Neural cell (in vitro differentiated cells): ENCODE measurements around the gene FLVCR1. TPM values are rescaled to one million over a fixed set of nuclear protein-coding genes. Genes with fewer than 3 reads are reported as not detected.
A peak's percentile ranks its signal among the peaks of the same experiment; 100 is the strongest.

Source experiments
- H2AFZ ChIP-seq: fragments of 200-600, 300-800 bp; sonication (generic), shearing (Covaris generic); 2 replicates; pipeline ENCODE4 v1.6.0; 2014; ENCODE audit warnings: low read depth, mild to moderate bottlenecking, antibody characterized with exemption, low read length, moderate library complexity
- H3F3A ChIP-seq: fragments of 200-600 bp; shearing (Covaris generic); 2 replicates; pipeline ENCODE4 v1.6.1; 2016; ENCODE audit warnings: mild to moderate bottlenecking, moderate library complexity, mixed read lengths, antibody characterized with exemption, low read length; ENCODE audit not compliant: insufficient read depth, poor library complexity, severe bottlenecking
- H3K27ac ChIP-seq: fragments of 200-600, 300-800 bp; sonication (generic), shearing (Covaris generic); 2 replicates; pipeline ENCODE4 v1.5.1; 2014; ENCODE audit warnings: mild to moderate bottlenecking, low read length, moderate library complexity
- H3K27me3 ChIP-seq: fragments of 300-800, 200-600 bp; sonication (generic), shearing (Covaris generic); 2 replicates; pipeline ENCODE4 v1.6.0; 2014; ENCODE audit warnings: mild to moderate bottlenecking, low read depth, low read length, moderate library complexity; ENCODE audit not compliant: insufficient read depth
- H3K36me3 ChIP-seq: fragments of 300-800, 200-600 bp; sonication (generic), shearing (Covaris generic); 2 replicates; pipeline ENCODE4 v1.5.1; 2014; ENCODE audit warnings: mild to moderate bottlenecking, antibody characterized with exemption, low read length, moderate library complexity; ENCODE audit not compliant: insufficient read depth
- H3K4me2 ChIP-seq: fragments of 300-800, 200-600 bp; sonication (generic), shearing (Covaris generic); 2 replicates; pipeline ENCODE4 v1.6.0; 2014; ENCODE audit warnings: mild to moderate bottlenecking, low read length
- H3K4me3 ChIP-seq: fragments of 300-800, 200-600 bp; sonication (generic), shearing (Covaris generic); 2 replicates; pipeline ENCODE4 v1.5.1; 2014; ENCODE audit warnings: mild to moderate bottlenecking, low read length, moderate library complexity
- H3K79me2 ChIP-seq: fragments of 200-600 bp; shearing (Covaris generic); replicated peaks from 2 replicates; pipeline ENCODE4 v1.6.0; 2014; ENCODE audit warnings: mild to moderate bottlenecking, low read length, moderate library complexity; ENCODE audit not compliant: insufficient read depth
- H3K9ac ChIP-seq: fragments of 300-800, 200-600 bp; sonication (generic), shearing (Covaris generic); 2 replicates; pipeline ENCODE4 v1.6.1; 2016; ENCODE audit warnings: mild to moderate bottlenecking, low read length, mixed read lengths
- H3K9me2 ChIP-seq: fragments of 200-600 bp; shearing (Covaris generic); 2 replicates; pipeline ENCODE4 v1.6.1; 2016; ENCODE audit warnings: mild to moderate bottlenecking, low read length, mixed read lengths; ENCODE audit not compliant: insufficient read depth
- H3K9me3 ChIP-seq: fragments of 200-600, 300-800 bp; sonication (generic), shearing (Covaris generic); 2 replicates; pipeline ENCODE4 v1.6.1; 2016; ENCODE audit warnings: mild to moderate bottlenecking, mixed run types, low read length, moderate library complexity, mixed read lengths
- H4K20me1 ChIP-seq: fragments of 200-600 bp; shearing (Covaris generic); 2 replicates; pipeline ENCODE4 v1.6.1; 2016; ENCODE audit warnings: mild to moderate bottlenecking, mixed run types; ENCODE audit not compliant: insufficient read depth
- EP300 ChIP-seq: fragments of 450-650 bp; conservative IDR thresholded peaks from 2 replicates; pipeline ENCODE4 v1.6.1; 2014; ENCODE audit warnings: antibody characterized with exemption, mild to moderate bottlenecking, moderate library complexity; ENCODE audit not compliant: poor library complexity, severe bottlenecking
- EZH2 ChIP-seq: fragments of 200-600, 300-800 bp; shearing (Covaris generic), sonication (generic); IDR thresholded peaks from 2 replicates; pipeline ENCODE4 v1.6.1; 2014; ENCODE audit warnings: antibody characterized with exemption, low read length, borderline replicate concordance, mild to moderate bottlenecking; ENCODE audit not compliant: insufficient read depth, poor library complexity, severe bottlenecking
- MXI1 ChIP-seq: fragments of 450-650 bp; conservative IDR thresholded peaks from 2 replicates; pipeline ENCODE4 v1.6.1; 2014; ENCODE audit warnings: antibody characterized with exemption, mild to moderate bottlenecking; ENCODE audit not compliant: poor library complexity, severe bottlenecking
- POLR2AphosphoS5 ChIP-seq: IDR thresholded peaks from 2 replicates; pipeline ENCODE4 v1.6.1; 2012
- RAD21 ChIP-seq: fragments of 450-650 bp; conservative IDR thresholded peaks from 2 replicates; pipeline ENCODE4 v1.6.1; 2014; ENCODE audit warnings: antibody characterized with exemption, mild to moderate bottlenecking, moderate library complexity
- SMC3 ChIP-seq: fragments of 450-650 bp; conservative IDR thresholded peaks from 2 replicates; pipeline ENCODE4 v1.6.1; 2014; ENCODE audit warnings: antibody characterized with exemption, mild to moderate bottlenecking, moderate library complexity; ENCODE audit not compliant: poor library complexity
- TAF1 ChIP-seq: IDR thresholded peaks from 2 replicates; pipeline ENCODE4 v1.6.1; 2012; ENCODE audit warnings: low read depth
- polyA plus RNA-seq: library from polyadenylated mRNA; depleted of rRNA; stranded (reverse); fragments of >200 nt; gene quantifications from 2 replicates; pipeline ENCODE4 v1.2.3, GENCODE V29; 2014
- TF ChIP-seq, protein P1 (sequence below): IDR thresholded peaks from 2 replicates; pipeline ENCODE4 v1.6.1; 2012; ENCODE audit warnings: borderline replicate concordance
- TF ChIP-seq, protein P2 (sequence below): fragments of 450-650 bp; IDR thresholded peaks from 2 replicates; pipeline ENCODE4 v1.5.1; 2014; ENCODE audit warnings: antibody characterized with exemption, mild to moderate bottlenecking, moderate library complexity; ENCODE audit not compliant: poor library complexity, severe bottlenecking

The FLVCR1 gene
- polyA plus RNA-seq, 1 donor from 2014 or later: 37.8 TPM

DNA sequence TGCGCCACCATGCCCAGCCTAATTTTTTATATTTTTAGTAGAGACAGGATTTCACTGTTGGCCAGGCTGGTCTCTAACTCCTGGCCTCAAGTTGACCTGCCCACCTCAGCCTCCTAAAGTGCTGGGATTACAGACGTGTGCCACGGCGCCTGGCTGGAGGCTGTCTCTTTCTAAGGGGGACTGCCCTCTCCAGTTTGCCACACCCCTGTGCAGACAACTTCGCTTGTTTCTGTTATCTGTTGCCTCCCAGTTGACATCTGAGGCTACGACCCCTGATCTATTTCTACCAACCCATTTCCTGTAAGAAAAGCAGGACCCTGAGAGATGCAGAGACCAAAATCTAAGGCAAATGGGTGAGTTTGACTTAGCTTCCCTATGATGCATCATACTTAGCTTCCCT lies 68.3 kb downstream of the FLVCR1 start:
- H3K36me3 ChIP-seq: no peaks in the 10 kb centered on the region

DNA sequence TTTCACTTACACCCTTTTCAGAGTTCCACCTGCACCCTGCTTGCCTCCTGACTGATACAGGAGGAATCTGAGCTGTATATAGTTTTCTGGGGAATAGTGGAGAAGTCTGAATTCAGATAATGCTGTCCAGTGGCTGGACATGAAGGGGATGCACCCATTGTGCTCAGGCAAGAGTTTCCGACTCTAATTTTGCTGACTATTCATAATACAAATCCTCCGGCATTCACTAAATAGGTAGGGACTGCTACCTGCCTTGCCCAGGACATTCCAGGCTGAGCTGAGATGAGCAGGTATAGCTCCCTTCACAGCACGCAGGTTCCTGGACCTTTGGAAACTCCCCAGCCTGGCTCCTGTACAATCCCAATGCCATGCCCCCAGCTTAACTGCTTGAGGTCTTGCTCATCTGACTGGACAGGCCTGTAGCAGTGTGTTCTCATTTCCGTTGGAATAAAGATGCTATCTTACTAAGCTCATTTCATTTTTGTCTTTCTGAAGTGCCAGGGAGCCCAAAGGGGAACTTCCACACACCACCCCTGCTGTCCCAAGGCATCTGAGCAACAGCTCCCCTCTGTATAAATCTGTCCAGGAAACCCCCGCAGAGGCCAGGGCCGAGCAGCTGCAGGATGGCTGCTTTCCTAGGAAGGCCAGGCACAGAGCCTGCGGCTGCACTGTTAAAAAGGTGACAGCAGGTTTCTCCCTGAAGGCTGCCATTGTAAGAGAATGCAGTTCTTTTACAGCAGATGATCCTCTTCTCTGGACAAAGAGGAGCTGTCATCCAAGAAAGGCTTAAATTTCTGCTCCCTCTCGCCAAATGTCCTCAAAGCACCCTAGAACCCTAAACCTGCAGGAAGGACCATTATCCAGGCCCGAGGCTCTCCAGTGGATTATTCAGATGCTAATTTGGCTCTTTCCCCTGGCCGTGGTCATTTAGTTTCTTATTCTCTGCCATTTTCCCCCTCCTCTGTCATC lies 70.5 kb downstream of the FLVCR1 start:
- Histone ChIP-seq H3K4me2 (no peak overlapping the region), H3K9ac (peak overlapping the region; percentile 10), H3K27ac (no peak overlapping the region), H2AFZ (no peak overlapping the region), H4K20me1 (no peaks in the 10 kb centered on the region), H3K4me3 (no peak overlapping the region), H3K27me3 (no peaks in the 10 kb centered on the region), H3K79me2 (no peaks in the 10 kb centered on the region), H3K9me3 (no peaks in the 10 kb centered on the region), H3K9me2 (no peaks in the 10 kb centered on the region), H3K36me3 (no peaks in the 10 kb centered on the region), H3F3A (no peaks in the 10 kb centered on the region)
- TF ChIP-seq EP300: no peak
- no peak for TF ChIP-seq RAD21
- no peak for TF ChIP-seq TAF1
- TF ChIP-seq, protein P1, sequence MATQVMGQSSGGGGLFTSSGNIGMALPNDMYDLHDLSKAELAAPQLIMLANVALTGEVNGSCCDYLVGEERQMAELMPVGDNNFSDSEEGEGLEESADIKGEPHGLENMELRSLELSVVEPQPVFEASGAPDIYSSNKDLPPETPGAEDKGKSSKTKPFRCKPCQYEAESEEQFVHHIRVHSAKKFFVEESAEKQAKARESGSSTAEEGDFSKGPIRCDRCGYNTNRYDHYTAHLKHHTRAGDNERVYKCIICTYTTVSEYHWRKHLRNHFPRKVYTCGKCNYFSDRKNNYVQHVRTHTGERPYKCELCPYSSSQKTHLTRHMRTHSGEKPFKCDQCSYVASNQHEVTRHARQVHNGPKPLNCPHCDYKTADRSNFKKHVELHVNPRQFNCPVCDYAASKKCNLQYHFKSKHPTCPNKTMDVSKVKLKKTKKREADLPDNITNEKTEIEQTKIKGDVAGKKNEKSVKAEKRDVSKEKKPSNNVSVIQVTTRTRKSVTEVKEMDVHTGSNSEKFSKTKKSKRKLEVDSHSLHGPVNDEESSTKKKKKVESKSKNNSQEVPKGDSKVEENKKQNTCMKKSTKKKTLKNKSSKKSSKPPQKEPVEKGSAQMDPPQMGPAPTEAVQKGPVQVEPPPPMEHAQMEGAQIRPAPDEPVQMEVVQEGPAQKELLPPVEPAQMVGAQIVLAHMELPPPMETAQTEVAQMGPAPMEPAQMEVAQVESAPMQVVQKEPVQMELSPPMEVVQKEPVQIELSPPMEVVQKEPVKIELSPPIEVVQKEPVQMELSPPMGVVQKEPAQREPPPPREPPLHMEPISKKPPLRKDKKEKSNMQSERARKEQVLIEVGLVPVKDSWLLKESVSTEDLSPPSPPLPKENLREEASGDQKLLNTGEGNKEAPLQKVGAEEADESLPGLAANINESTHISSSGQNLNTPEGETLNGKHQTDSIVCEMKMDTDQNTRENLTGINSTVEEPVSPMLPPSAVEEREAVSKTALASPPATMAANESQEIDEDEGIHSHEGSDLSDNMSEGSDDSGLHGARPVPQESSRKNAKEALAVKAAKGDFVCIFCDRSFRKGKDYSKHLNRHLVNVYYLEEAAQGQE: no peak
- TF ChIP-seq, protein P2, sequence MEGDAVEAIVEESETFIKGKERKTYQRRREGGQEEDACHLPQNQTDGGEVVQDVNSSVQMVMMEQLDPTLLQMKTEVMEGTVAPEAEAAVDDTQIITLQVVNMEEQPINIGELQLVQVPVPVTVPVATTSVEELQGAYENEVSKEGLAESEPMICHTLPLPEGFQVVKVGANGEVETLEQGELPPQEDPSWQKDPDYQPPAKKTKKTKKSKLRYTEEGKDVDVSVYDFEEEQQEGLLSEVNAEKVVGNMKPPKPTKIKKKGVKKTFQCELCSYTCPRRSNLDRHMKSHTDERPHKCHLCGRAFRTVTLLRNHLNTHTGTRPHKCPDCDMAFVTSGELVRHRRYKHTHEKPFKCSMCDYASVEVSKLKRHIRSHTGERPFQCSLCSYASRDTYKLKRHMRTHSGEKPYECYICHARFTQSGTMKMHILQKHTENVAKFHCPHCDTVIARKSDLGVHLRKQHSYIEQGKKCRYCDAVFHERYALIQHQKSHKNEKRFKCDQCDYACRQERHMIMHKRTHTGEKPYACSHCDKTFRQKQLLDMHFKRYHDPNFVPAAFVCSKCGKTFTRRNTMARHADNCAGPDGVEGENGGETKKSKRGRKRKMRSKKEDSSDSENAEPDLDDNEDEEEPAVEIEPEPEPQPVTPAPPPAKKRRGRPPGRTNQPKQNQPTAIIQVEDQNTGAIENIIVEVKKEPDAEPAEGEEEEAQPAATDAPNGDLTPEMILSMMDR: no peak
- no peak for TF ChIP-seq POLR2AphosphoS5
- TF ChIP-seq SMC3: no peak
- TF ChIP-seq MXI1: no peak

More for the DNA sequence above, 68.3 kb downstream of the FLVCR1 start:
- Histone ChIP-seq H3K9me3 (no peaks in the 10 kb centered on the region), H3K4me2 (no peak overlapping the region), H3K79me2 (no peaks in the 10 kb centered on the region), H3K27ac (no peak overlapping the region), H3K9ac (no peak overlapping the region), H3K27me3 (no peaks in the 10 kb centered on the region), H2AFZ (no peak overlapping the region), H3K4me3 (no peak overlapping the region), H3F3A (no peaks in the 10 kb centered on the region), H4K20me1 (no peaks in the 10 kb centered on the region), H3K9me2 (no peaks in the 10 kb centered on the region)
- TF ChIP-seq TAF1 (no peak), EZH2 (no peak), EP300 (no peak), RAD21 (no peak), SMC3 (no peak), POLR2AphosphoS5 (no peak), MXI1 (no peak)
- TF ChIP-seq, protein P2: no peak
- TF ChIP-seq, protein P1: no peak
